HepG2 (cell line): ENCODE data around the gene ZNF821. TPM values are rescaled to one million over a fixed set of nuclear protein-coding genes. Genes with fewer than 3 reads are reported as not detected.

ENCODE experiments used
- AGO1 ChIP-seq: fragments of 200-400 bp; formaldehyde crosslinking; IDR thresholded peaks from 2 replicates; pipeline ENCODE4 v1.6.1; 2017; ENCODE audit warnings: mild to moderate bottlenecking, low read depth, low read length, moderate library complexity; ENCODE audit not compliant: poor library complexity, severe bottlenecking
- CHD4 ChIP-seq: fragments of 200-600 bp; sonication (generic); IDR thresholded peaks from 2 replicates; pipeline ENCODE4 v1.7.0; 2017; ENCODE audit warnings: mild to moderate bottlenecking, low read length, borderline replicate concordance
- EED ChIP-seq: sonication (generic); formaldehyde crosslinking; IDR thresholded peaks from 2 replicates; pipeline ENCODE4 v1.5.0; 2020; ENCODE audit warnings: mild to moderate bottlenecking, missing genetic modification reagents
- ERF ChIP-seq: IDR thresholded peaks from 2 replicates; pipeline ENCODE4 v1.6.1; 2018; ENCODE audit warnings: missing biosample characterization, missing genetic modification reagents
- HDAC1 ChIP-seq: sonication (generic); formaldehyde crosslinking; IDR thresholded peaks from 2 replicates; pipeline ENCODE4 v1.5.1; 2020; ENCODE audit warnings: mild to moderate bottlenecking, missing genetic modification reagents
- IRF9 ChIP-seq: sonication (generic); formaldehyde crosslinking; IDR thresholded peaks from 2 replicates; pipeline ENCODE4 v1.8.0; 2022; ENCODE audit warnings: missing genetic modification reagents, mild to moderate bottlenecking, borderline replicate concordance
- NKX3-1 ChIP-seq: sonication (generic); formaldehyde crosslinking; IDR thresholded peaks from 2 replicates; pipeline ENCODE4 v1.5.0; 2020; ENCODE audit warnings: missing genetic modification reagents
- NR2C2 ChIP-seq: sonication (generic); formaldehyde crosslinking; IDR thresholded peaks from 2 replicates; pipeline ENCODE4 v1.4.0; 2020; ENCODE audit warnings: missing genetic modification reagents, mild to moderate bottlenecking, moderate library complexity, borderline replicate concordance
- RBM22 ChIP-seq: fragments of 200-400 bp; formaldehyde crosslinking; optimal IDR thresholded peaks from 2 replicates; pipeline ENCODE3; 2017; ENCODE audit warnings: mild to moderate bottlenecking, low read length, moderate library complexity
- SKI ChIP-seq: fragments of 450-650 bp; IDR thresholded peaks from one replicate; pipeline ENCODE4 v1.6.1; 2018; ENCODE audit warnings: mild to moderate bottlenecking; ENCODE audit not compliant: partially characterized antibody
- SSRP1 ChIP-seq: IDR thresholded peaks from 2 replicates; pipeline ENCODE4 v1.6.1; 2016; ENCODE audit warnings: control low read depth
- TEAD3 ChIP-seq: optimal IDR thresholded peaks from 2 replicates; pipeline ENCODE3; 2016; ENCODE audit warnings: borderline replicate concordance
- THAP11 ChIP-seq: IDR thresholded peaks from 2 replicates; pipeline ENCODE4 v1.6.1; 2016; ENCODE audit warnings: missing biosample characterization, missing genetic modification reagents
- ZFX ChIP-seq: sonication (generic); formaldehyde crosslinking; IDR thresholded peaks from 2 replicates; pipeline ENCODE4 v1.4.0; 2020; ENCODE audit warnings: mild to moderate bottlenecking, low read depth, missing genetic modification reagents, moderate library complexity
- ZNF232 ChIP-seq: sonication (generic); formaldehyde crosslinking; IDR thresholded peaks from 2 replicates; pipeline ENCODE4 v1.4.0; 2020; ENCODE audit warnings: missing genetic modification reagents, borderline replicate concordance
- ZNF235 ChIP-seq: sonication (generic); formaldehyde crosslinking; IDR thresholded peaks from 2 replicates; pipeline ENCODE4 v1.8.1; 2023; ENCODE audit warnings: mild to moderate bottlenecking, missing genetic modification reagents, borderline replicate concordance
- ZNF253 ChIP-seq: sonication (generic); formaldehyde crosslinking; IDR thresholded peaks from 2 replicates; pipeline ENCODE4 v1.8.0; 2022; ENCODE audit warnings: mild to moderate bottlenecking, missing genetic modification reagents, borderline replicate concordance
- ZNF276 ChIP-seq: sonication (generic); formaldehyde crosslinking; IDR thresholded peaks from 2 replicates; pipeline ENCODE4 v1.4.0; 2020; ENCODE audit warnings: mild to moderate bottlenecking, low read depth, missing genetic modification reagents
- ZNF546 ChIP-seq: sonication (generic); formaldehyde crosslinking; conservative IDR thresholded peaks from 2 replicates; pipeline ENCODE4 v1.8.1; 2023; ENCODE audit warnings: mild to moderate bottlenecking, missing genetic modification reagents
- ZNF557 ChIP-seq: sonication (generic); formaldehyde crosslinking; IDR thresholded peaks from 2 replicates; pipeline ENCODE4 v1.4.0; 2020; ENCODE audit warnings: missing genetic modification reagents
- ZNF558 ChIP-seq: sonication (generic); formaldehyde crosslinking; IDR thresholded peaks from 2 replicates; pipeline ENCODE4 v1.9.0; 2022; ENCODE audit warnings: mild to moderate bottlenecking, missing genetic modification reagents, borderline replicate concordance
- ZNF614 ChIP-seq: IDR thresholded peaks from 2 replicates; pipeline ENCODE4 v1.6.1; 2018; ENCODE audit warnings: missing biosample characterization, missing genetic modification reagents, inconsistent platforms, borderline replicate concordance
- polyA plus RNA-seq, 8 experiments: library from polyadenylated mRNA; depleted of rRNA in 3 of 8; stranded (reverse) in 7 of 8; unstranded in 1 of 8; fragments of >200 nt; fragmentation: Illumina TruSeq in 4 of 8; extraction: Trizol in 4 of 8; gene quantifications; 2 replicates each; pipeline versions ENCODE4 v1.2.1 to v1.2.3, GENCODE V29; 2011 to 2016; ENCODE audit warnings: low read depth in 4 of 8, missing spikeins in 1 of 8, mixed read lengths in 1 of 8; ENCODE audit not compliant: insufficient read depth in 1 of 8
- total RNA-seq, 5 experiments: library from RNA; depleted of rRNA; stranded (reverse); fragments of >200 nt; fragmentation: Illumina TruSeq; extraction: Trizol; gene quantifications; 2 replicates each; pipeline ENCODE4 v1.2.3, GENCODE V29; 2016; ENCODE audit warnings: low read depth in 1 of 5
- TF ChIP-seq, protein P1 (sequence below): sonication (generic); formaldehyde crosslinking; IDR thresholded peaks from 2 replicates; pipeline ENCODE4 v1.4.0; 2020; ENCODE audit warnings: missing genetic modification reagents, borderline replicate concordance

The ZNF821 gene
- total and polyA plus RNA-seq, 2 of the 13 experiments (the other 11 are each of a cell fraction or from before 2014, with no cell fraction given), result 7.0 to 9.1 TPM

- TF ChIP-seq IRF9, result peak; percentile 66; the same call in 1 of the 2 replicates
- no peak for TF ChIP-seq ZNF557 (CRISPR knock-in tag)
- TF ChIP-seq CHD4, result no peak
- TF ChIP-seq RBM22, result no peak
- peak; percentile 58; the same call in 1 of the 2 replicates for TF ChIP-seq ZNF232 (CRISPR knock-in tag)
- no peak for TF ChIP-seq ZNF235 (CRISPR knock-in tag)
- peak; percentile 55 for TF ChIP-seq AGO1
- no peak; the same call in none of the 2 replicates for TF ChIP-seq HDAC1
- no peak for TF ChIP-seq EED (CRISPR knock-in tag)
- TF ChIP-seq SSRP1 (CRISPR knock-in tag), result no peak
- TF ChIP-seq TEAD3 (CRISPR knock-in tag), result peak; percentile 31
- TF ChIP-seq NR2C2 (CRISPR knock-in tag), result 0 out of 2 replicates have a peak, but pooled peaks have one; percentile 34
- TF ChIP-seq SKI, result peak; percentile 59
- 0 out of 2 replicates have a peak, but pooled peaks have one; percentile 32 for TF ChIP-seq ZNF614 (CRISPR knock-in tag)
- TF ChIP-seq ZNF253 (CRISPR knock-in tag), result no peak
- peak; percentile 71; the same call in 1 of the 2 replicates for TF ChIP-seq ZNF546
- peak; percentile 74 for TF ChIP-seq ZFX (CRISPR knock-in tag)
- TF ChIP-seq NKX3-1 (CRISPR knock-in tag), result no peak; the same call in 1 of the 2 replicates
- TF ChIP-seq, protein P1, sequence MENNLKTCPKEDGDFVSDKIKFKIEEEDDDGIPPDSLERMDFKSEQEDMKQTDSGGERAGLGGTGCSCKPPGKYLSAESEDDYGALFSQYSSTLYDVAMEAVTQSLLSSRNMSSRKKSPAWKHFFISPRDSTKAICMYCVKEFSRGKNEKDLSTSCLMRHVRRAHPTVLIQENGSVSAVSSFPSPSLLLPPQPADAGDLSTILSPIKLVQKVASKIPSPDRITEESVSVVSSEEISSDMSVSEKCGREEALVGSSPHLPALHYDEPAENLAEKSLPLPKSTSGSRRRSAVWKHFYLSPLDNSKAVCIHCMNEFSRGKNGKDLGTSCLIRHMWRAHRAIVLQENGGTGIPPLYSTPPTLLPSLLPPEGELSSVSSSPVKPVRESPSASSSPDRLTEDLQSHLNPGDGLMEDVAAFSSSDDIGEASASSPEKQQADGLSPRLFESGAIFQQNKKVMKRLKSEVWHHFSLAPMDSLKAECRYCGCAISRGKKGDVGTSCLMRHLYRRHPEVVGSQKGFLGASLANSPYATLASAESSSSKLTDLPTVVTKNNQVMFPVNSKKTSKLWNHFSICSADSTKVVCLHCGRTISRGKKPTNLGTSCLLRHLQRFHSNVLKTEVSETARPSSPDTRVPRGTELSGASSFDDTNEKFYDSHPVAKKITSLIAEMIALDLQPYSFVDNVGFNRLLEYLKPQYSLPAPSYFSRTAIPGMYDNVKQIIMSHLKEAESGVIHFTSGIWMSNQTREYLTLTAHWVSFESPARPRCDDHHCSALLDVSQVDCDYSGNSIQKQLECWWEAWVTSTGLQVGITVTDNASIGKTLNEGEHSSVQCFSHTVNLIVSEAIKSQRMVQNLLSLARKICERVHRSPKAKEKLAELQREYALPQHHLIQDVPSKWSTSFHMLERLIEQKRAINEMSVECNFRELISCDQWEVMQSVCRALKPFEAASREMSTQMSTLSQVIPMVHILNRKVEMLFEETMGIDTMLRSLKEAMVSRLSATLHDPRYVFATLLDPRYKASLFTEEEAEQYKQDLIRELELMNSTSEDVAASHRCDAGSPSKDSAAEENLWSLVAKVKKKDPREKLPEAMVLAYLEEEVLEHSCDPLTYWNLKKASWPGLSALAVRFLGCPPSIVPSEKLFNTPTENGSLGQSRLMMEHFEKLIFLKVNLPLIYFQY (CRISPR knock-in tag), result peak; percentile 95
- no peak; the same call in 1 of the 2 replicates for TF ChIP-seq ZNF276 (CRISPR knock-in tag)
- TF ChIP-seq ERF (CRISPR knock-in tag), result no peak
- 0 out of 2 replicates have a peak, but pooled peaks have one; percentile 30 for TF ChIP-seq THAP11 (CRISPR knock-in tag)
- TF ChIP-seq ZNF558 (CRISPR knock-in tag), result peak; percentile 75; the same call in 1 of the 2 replicates
Measured at GRCh38 chr16:71883849-71884638, at the start of gene ZNF821 (continued).
